Skeletal muscle tissue (tissue), 4 donors: ENCODE results near the gene FANCI. TPM values are rescaled to one million over a fixed set of nuclear protein-coding genes. Genes with fewer than 3 reads are reported as not detected.

ENCODE experiments used
- H3K27ac ChIP-seq: one replicate; pipeline ENCODE4 v1.7.0; 2013; ENCODE audit warnings: mild to moderate bottlenecking, low read depth, low read length, inconsistent platforms
- H3K27me3 ChIP-seq, 3 donors: one replicate each; pipeline ENCODE4 v1.7.0; 2013; ENCODE audit warnings: low read length in 3 of 3; ENCODE audit not compliant: control insufficient read depth in 3 of 3, insufficient read depth in 3 of 3
- H3K36me3 ChIP-seq, 3 donors: one replicate each; pipeline ENCODE4 v1.7.0; 2013; ENCODE audit warnings: low read length in 3 of 3; ENCODE audit not compliant: control insufficient read depth in 3 of 3, insufficient read depth in 3 of 3
- H3K4me1 ChIP-seq, 3 donors: one replicate each; pipeline ENCODE4 v1.7.0; 2013; ENCODE audit warnings: low read length in 3 of 3, mild to moderate bottlenecking in 3 of 3; ENCODE audit not compliant: control insufficient read depth in 3 of 3, insufficient read depth in 3 of 3
- H3K4me3 ChIP-seq, 3 donors: one replicate each; pipeline ENCODE4 v1.7.0; 2013; ENCODE audit warnings: low read length in 3 of 3
- H3K9ac ChIP-seq, 3 donors: one replicate each; pipeline ENCODE4 v1.7.0; 2013; ENCODE audit warnings: low read length in 3 of 3, mild to moderate bottlenecking in 3 of 3, moderate library complexity in 2 of 3, low read depth in 1 of 3
- H3K9me3 ChIP-seq, 3 donors: one replicate each; pipeline ENCODE4 v1.7.0; 2013; ENCODE audit warnings: low read length in 3 of 3; ENCODE audit not compliant: control insufficient read depth in 3 of 3
- total RNA-seq: library from RNA; depleted of rRNA; stranded (reverse); fragments of >200 nt; gene quantifications from one replicate; pipeline ENCODE4 v1.2.3, GENCODE V29; 2014
- donor health status: Osteomylitis.

The FANCI gene
- total RNA-seq, 1 donor from 2014 or later: 12.0 TPM

- H3K4me1 ChIP-seq: no peaks in the 10 kb centered on the region
- no peaks in the 10 kb centered on the region for H3K9me3 ChIP-seq
- no peaks in the 10 kb centered on the region for H3K27me3 ChIP-seq
- H3K9ac ChIP-seq: no peak overlapping the region
- H3K4me3 ChIP-seq: no peak overlapping the region
- no peak overlapping the region for H3K27ac ChIP-seq
- H3K36me3 ChIP-seq: peaks cover 0 to 3% (median 0%) of the 10 kb centered on the region in 3 donors
These were observed 49.2 kb downstream of the FANCI start for GRCh38 chr15:89293012-89293411.

GRCh38 chr15:89299896-89300295, 56.1 kb downstream of the FANCI start:
- Histone ChIP-seq H3K9ac (no peak overlapping the region), H3K4me3 (no peak overlapping the region), H3K27ac (no peak overlapping the region), H3K4me1 (no peaks in the 10 kb centered on the region), H3K36me3 (no peaks in the 10 kb centered on the region), H3K27me3 (no peaks in the 10 kb centered on the region), H3K9me3 (no peaks in the 10 kb centered on the region)

GRCh38 chr15:89301304-89302089, 57.7 kb downstream of the FANCI start:
- no peaks in the 10 kb centered on the region for H3K9me3 ChIP-seq
- no peak overlapping the region for H3K9ac ChIP-seq
- H3K36me3 ChIP-seq: no peaks in the 10 kb centered on the region
- no peaks in the 10 kb centered on the region for H3K4me1 ChIP-seq
- H3K4me3 ChIP-seq: no peak overlapping the region
- no peaks in the 10 kb centered on the region for H3K27me3 ChIP-seq
- no peak overlapping the region for H3K27ac ChIP-seq

- H3K36me3 ChIP-seq: peaks cover 0 to 3% (median 0%) of the 10 kb centered on the region in 3 donors
- no peak overlapping the region for H3K4me3 ChIP-seq
- no peaks in the 10 kb centered on the region for H3K4me1 ChIP-seq
These were observed 60.2 kb downstream of the FANCI start for GRCh38 chr15:89303986-89304385.

GRCh38 chr15:89305395-89305794, 61.6 kb downstream of the FANCI start:
- Histone ChIP-seq H3K4me1 (no peaks in the 10 kb centered on the region), H3K9ac (no peak overlapping the region), H3K4me3 (no peak overlapping the region), H3K27me3 (no peaks in the 10 kb centered on the region), H3K36me3 (peaks cover 0 to 3% (median 0%) of the 10 kb centered on the region in 3 donors), H3K27ac (no peak overlapping the region), H3K9me3 (no peaks in the 10 kb centered on the region)

More at GRCh38 chr15:89303986-89304385, 60.2 kb downstream of the FANCI start:
- Histone ChIP-seq H3K27ac (no peak overlapping the region), H3K27me3 (no peaks in the 10 kb centered on the region), H3K9me3 (no peaks in the 10 kb centered on the region), H3K9ac (no peak overlapping the region)

GRCh38 chr15:89307046-89307587, 63.3 kb downstream of the FANCI start:
- no peaks in the 10 kb centered on the region for H3K4me1 ChIP-seq
- no peaks in the 10 kb centered on the region for H3K27me3 ChIP-seq
- H3K36me3 ChIP-seq: peaks cover 0 to 3% (median 0%) of the 10 kb centered on the region in 3 donors
- H3K4me3 ChIP-seq: no peak overlapping the region
- H3K9ac ChIP-seq: no peak overlapping the region
- H3K9me3 ChIP-seq: no peaks in the 10 kb centered on the region
- H3K27ac ChIP-seq: no peak overlapping the region

GRCh38 chr15:89307791-89308190, 64.0 kb downstream of the FANCI start:
- Histone ChIP-seq H3K4me3 (no peak overlapping the region), H3K27ac (no peak overlapping the region), H3K36me3 (peaks cover 0 to 3% (median 0%) of the 10 kb centered on the region in 3 donors), H3K27me3 (no peaks in the 10 kb centered on the region), H3K9me3 (no peaks in the 10 kb centered on the region), H3K4me1 (no peaks in the 10 kb centered on the region), H3K9ac (no peak overlapping the region)

GRCh38 chr15:89308236-89308635, 64.5 kb downstream of the FANCI start:
- H3K4me1 ChIP-seq: no peaks in the 10 kb centered on the region
- peaks cover 0 to 3% (median 0%) of the 10 kb centered on the region in 3 donors for H3K36me3 ChIP-seq
- no peak overlapping the region for H3K27ac ChIP-seq

GRCh38 chr15:89309993-89310392, 66.2 kb downstream of the FANCI start:
- Histone ChIP-seq H3K36me3 (peaks cover 0 to 3% (median 2%) of the 10 kb centered on the region in 3 donors), H3K9me3 (no peaks in the 10 kb centered on the region), H3K27me3 (no peaks in the 10 kb centered on the region), H3K4me1 (no peaks in the 10 kb centered on the region), H3K9ac (no peak overlapping the region), H3K4me3 (no peak overlapping the region), H3K27ac (no peak overlapping the region)

More at GRCh38 chr15:89308236-89308635, 64.5 kb downstream of the FANCI start:
- Histone ChIP-seq H3K9me3 (no peaks in the 10 kb centered on the region), H3K4me3 (no peak overlapping the region), H3K9ac (no peak overlapping the region), H3K27me3 (no peaks in the 10 kb centered on the region)

- H3K9me3 ChIP-seq: no peaks in the 10 kb centered on the region
- H3K9ac ChIP-seq: no peak overlapping the region
- H3K4me3 ChIP-seq: no peak overlapping the region
- peaks cover 39 to 54% (median 53%) of the 10 kb centered on the region in 3 donors for H3K36me3 ChIP-seq
- H3K4me1 ChIP-seq: no peaks in the 10 kb centered on the region
- no peak overlapping the region for H3K27ac ChIP-seq
- no peaks in the 10 kb centered on the region for H3K27me3 ChIP-seq
These were observed 71.7 kb downstream of the FANCI start for GRCh38 chr15:89315375-89315929.
